HG03439 (cell line): ENCODE data around the gene PITPNM3.

ENCODE experiments used
- ATAC-seq: cut with Tn5 transposase; IDR thresholded peaks from one replicate; pipeline ENCODE4 v1.9.1; 2021; ENCODE audit warnings: mild to moderate bottlenecking, moderate library complexity; ENCODE audit not compliant: unreplicated experiment

PITPNM3 gene

DNA sequence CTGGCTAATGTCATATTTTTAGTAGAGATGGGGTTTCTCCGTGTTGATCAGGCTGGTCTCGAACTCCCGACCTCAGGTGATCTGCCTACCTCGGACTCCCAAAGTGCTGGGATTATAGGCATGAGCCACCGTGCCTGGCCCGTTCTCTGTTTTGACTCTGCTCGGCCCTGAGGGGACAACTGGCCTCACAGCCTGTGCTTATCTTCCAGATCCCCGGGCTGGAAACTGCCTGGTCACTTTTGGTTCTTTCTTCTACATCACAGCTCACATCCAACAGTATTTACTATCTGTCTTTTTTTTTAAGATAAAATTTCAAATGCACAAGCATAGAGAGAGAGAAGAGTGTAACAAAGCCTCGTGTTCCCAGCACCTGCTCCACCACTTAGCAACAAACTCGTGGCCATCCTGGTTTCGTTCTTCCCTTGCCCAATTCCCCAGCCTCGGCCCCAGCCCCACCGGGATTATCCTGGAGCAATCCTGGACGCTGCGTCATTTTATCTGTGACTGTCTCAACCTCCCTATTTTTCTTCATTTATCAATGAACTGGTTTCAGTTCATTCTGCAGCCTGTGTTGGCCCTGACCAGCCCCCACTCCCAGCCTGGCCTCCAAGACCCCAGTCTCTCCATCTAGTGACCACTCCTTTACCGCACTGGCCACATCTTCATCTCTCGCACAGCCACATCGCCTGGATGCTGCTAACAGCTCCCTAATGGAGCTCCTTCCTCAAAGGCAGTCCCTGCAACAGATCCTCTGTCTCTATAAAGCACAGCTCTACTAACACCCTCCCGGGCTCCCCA is 91.0 kb downstream of the PITPNM3 start:
- no peak for ATAC-seq

DNA sequence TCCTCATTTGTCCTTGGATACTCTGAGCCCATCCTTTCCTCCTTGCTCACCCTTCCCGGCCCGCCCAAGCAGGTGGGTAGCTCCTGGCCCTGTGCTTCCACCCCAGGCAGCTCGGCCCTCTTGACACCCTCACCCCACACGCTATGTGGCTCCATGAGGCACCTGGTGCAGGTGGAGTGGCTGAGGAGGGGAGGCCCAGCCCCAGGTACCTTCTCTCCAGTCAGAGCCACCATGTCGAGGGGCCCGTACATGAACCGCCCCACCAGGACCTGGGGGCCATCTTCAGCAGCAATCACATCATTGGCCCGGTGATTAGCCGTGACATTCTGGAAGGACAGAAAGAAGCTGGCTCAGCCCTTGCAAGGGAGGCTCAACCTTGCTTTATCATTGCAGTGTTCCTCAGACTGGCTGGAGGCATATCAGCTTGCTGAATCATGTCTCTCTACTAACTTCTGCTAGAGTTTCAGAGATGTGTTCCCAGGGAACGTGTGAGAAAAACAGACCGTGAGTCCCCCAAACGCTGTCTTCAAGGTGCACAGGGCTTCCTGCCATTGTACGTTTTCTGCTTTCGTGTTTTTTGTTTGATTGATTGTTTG is 91.8 kb downstream of the PITPNM3 start:
- ATAC-seq: no peak

DNA sequence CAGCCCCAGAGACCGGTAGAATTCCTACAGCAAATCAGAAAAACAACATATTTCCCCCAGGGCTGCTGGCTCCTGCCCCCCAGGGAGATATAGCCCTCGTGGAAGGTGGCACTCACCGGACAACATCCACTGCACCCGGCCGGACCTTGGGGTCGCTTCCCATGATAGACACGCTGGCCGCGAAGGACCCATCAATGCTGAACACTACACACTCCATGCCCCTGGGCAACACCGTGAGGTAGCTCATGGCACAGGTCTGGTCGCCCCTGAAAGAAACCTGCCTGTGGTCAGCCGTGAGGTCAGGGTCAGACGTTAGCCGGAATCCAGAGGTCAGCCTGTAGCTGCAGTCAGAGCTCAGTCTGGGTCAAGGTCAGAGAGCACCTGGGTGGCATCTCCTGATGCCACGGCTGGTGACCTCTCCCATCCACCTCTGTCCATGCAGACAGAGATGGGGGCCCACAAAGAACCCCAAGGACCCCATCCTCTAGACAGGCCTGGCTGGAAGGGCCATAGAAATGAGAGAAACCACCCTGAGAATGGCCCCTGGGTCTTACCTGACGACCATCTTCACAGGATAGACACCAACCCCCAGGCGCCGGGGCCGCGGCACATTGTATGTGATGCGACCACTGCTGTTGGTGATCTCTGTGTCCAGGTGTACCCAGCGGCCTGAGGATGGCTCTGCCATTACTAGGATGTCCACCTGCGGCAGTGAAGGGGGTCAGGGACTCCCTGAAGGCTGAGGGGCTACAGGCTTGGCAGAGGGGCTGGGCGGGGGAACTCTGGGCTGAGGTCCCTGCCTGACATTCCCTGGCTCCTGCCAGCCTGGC is 92.5 kb downstream of the PITPNM3 start:
- no peak for ATAC-seq

DNA sequence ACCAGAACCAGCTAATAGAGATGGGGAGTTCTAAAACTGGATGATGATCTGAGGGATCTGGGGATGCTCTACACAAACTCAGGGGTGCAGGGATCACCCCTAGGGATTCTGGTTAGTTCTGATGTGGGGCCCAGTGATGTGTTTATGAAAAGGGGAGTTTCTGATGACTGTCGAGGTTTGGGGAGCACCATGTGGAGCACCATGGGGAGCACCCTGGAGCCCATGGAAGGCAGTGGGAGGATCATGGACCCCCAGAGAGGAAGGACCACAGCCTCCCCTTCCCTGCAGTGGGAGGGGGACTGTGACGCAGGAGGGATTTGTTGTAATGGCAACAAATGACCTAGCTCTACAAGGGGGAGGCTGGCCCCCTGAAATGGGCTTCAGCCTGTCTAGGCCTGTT is 93.7 kb downstream of the PITPNM3 start:
- no peak for ATAC-seq

DNA sequence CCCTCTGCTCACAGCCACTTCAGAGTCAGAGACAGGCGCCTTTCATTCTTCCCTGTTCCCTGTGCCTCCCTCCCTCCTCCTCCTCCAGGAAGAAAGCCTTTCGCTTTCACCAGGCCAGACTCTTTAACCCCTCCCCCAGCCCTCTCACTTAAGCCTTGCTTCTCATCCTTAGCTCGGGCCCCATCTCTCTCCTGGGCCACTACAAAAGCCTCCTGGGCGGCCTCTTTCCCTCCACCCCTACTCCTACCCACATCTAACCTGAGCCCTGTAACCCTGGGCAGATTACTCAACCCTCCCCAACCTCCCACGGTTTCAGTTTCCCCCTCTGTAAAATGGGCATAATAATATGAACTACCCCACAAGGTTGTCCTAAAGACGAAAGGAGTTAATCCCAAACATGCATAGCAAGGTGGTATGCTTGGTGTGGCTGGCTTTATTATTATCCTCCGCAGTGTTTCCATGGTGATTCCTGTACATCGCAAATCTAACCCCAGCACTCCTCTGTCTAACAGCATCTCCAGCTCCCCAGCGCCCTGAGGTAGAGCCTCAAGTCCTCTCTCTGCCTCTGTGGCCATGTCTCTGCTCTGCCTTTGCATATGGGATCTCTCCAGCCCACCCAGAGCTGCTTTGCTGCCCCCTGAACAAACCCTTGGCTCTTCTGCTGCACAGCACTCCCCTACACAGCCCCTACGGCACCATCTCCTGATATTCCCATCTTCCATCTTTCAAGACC is 94.4 kb downstream of the PITPNM3 start:
- ATAC-seq: no peak

DNA sequence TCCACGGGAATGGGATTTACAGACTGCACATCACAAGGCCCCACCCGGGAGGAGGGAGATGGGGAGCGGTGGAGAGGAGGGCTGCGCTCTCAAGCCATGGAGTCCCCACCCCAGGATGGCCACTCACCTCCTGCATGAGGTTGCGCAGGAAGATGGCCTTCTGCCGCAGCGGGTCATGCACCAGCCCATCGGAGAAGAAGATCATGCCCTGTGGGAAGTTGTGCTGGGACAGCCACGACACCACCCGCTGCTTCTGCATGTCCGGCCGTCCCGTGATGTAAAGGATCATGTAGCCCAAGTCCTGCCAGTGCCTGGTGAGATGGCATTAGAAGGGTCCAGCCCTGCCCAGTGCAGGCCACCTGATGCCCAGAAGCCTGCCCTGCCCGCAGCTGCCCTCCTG is 95.1 kb downstream of the PITPNM3 start:
- ATAC-seq: no peak

DNA sequence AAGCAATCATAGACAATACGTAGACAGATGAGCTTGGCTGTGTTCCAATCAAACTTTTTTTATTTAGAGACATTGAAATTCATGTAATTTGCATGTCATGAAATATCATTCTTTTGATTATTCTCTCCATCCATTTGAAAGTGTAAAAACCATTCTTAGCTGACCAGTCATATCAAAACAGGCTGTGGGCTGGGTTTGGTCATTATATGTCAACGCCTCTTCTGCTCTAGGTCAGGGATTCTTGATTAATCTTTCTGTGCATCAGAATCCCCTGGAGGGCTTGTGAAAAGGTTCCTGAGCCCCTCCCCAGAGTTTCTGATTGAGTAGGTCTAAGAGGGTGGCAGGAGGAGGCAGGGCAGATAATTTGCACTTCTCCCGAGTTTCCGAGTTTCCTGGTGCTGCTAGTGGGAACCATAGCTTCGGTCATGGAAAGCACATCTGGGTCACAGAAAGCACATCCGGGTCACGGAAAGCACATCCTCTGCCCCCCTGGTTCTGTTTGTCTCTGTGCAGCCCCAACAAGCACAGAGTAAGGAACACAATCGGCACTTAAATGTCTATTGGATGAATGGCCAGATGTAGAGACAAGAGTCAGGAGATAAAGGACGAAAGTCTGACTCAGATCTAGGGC is 95.7 kb downstream of the PITPNM3 start:
- no peak for ATAC-seq

DNA sequence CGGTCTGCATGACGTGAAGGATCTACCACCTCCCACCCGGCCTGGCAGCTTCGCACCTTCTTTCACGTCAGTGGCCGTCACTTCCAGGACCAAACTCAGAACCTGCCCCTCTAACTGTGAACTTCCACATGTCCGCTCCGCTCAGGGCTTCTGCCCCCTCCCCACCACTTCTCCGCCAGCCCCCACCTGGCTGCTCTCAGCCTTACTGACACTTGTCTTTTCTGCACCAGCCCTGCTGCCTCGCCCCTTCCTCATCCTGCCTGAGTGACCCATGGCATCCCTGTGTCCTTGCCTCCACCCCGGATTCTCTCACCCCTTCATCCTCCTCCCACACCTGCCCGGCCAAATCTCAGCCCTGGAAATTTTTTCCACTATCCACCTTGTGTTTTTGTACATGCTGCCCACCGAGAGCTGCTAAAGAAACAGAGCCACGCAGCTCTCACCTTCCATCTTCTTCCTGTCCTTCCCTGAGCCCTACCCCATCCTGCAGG is 97.8 kb downstream of the PITPNM3 start:
- no peak for ATAC-seq

DNA sequence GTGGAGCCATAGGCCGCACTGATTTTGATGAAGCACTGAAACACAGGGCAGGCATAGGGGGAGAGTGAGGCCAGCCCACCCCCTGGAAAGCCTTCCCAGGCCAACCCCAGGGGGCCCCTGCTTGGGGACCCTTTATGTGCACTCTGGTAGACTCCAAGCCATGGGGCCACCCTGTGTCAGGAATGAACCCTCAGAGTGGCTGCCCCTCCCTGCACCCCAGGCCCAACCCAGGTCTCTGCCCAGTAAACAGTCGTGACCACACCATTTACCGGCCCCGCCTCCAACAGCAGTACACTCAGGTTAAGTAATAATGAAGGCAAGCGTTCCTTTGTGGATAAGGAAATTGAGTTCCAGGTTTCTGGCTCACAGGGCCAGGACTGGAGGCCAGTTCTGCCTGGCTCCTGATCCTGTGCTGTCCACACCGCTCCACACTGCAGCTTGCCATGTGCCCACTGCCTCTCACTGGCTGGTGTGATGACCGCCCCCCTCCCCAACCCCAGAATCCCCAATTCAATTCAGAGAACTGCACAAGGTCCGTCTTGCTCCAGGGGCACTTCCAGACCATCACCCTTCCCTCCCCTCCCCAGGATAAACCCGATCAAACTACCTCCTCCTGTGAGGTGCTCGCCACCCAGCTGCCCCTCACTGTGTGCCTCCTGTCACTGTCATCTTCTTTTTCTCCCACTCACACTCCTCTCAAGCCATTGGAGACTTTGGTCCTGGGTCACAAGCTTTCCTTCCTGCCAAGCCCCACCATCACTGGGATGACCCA is 98.5 kb downstream of the PITPNM3 start:
- ATAC-seq: no peak

DNA sequence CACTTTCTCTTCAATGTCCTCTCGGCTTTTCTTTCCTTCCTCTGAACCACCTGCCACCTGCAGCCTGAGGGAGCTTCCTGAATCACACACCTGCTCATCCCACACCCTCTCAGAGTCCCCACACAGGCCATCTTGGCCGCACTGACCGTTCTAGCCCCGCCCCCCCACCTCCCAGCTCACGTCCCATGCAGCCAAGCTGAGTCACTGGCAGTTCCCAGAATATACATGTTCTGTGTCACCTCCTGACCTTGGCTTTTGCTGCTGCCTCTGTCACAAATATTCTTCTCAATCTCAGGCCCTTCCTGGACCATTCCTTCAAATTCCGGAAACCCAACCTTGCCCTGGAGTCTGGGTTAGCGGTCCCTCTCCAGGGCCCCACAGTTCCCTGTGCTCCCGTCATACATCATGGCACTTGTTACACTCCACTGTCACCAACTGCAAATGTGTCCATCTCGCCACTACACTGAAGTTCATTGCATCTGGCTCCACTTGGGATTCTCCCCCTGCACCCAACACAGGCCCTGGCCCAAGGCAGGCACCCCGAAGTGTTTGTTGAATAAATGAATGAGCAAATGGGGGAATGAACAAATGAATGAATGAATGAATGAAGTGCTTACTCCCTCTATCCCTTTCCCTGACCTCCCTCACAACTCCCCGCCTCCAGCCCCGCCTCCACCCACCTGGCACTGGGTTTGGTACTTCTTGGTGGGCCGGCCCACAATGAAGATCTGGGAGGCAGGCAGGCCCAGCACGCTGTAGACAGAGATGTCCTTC is 99.3 kb downstream of the PITPNM3 start:
- ATAC-seq: no peak

DNA sequence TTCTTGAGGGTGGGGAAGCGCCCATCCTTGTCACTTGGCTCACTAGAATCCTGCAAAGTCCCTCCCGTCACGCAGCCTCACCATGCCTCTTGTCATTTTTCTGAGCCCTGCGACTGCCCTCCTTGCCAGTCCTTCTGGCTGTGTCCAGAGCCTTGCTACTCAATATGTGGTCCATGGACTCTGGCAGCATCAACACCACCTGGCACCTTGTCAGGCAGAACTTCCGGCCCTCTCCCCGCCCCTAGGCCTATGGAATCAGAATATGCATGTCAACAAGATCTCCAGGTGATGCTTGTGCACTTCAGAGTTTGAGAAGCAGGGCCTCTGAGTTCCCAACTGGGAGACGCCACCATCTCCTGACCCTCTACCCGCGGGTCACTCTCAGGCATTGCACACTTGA is 100.0 kb downstream of the PITPNM3 start:
- no peak for ATAC-seq

DNA sequence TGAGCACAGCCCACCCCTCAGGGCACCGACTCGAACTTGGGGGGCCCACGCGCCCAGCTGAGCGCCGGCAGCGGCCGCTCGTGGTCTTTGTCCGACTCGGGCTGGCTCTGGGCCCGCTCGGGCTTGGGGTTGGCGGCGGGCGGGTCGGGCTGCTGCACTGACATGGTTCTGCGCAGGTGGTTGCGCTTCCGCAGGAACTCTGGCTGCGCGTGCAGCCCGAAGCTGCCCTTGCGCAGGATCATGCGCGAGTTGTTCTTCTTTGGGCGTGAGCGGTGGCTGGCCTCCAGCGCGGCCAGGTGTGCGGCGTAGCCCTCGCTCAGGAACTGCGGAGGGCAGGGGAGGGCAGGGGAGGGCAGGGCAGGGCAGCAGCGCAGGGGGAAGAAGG is 101.0 kb downstream of the PITPNM3 start:
- ATAC-seq: no peak

DNA sequence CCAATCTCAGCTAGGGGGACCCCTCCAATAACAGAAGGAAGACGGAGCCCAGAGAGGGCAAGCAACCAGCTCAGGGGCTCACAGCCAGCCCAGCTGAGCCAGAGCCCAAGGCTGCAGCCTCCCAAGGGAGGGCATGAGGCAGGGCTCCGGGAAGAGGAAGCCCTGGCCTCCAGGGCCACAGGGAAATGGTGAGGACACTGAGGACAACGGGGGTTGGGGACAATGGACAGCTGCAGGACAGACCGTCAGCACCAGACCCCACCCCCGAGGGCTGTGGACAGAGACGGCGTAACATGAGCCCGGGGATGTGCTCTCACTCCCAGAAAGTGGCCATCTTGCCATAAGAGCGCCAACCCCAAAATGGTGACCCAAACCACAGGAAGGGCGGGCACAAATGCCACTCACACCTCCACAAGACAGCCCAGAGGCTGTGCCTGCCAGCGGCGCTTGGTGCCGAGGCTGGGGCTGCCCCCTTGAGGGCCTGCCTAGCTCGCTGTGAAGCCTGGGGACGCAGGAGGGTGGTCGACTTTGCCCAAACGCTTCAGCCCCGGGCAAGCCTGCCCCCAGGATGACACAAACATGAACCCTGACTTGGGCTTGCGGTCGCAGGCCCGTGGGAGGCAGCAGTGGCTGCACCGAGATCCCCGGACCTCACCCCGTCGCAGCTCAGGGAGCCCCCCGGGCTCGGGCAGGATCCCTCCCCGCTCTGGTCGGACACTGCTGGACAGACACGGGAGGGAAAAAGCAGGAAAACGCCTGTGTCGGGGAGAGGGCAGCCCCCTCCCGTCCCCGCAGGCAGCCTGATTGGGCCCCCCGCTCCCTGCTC is 101.6 kb downstream of the PITPNM3 start:
- no peak for ATAC-seq

DNA sequence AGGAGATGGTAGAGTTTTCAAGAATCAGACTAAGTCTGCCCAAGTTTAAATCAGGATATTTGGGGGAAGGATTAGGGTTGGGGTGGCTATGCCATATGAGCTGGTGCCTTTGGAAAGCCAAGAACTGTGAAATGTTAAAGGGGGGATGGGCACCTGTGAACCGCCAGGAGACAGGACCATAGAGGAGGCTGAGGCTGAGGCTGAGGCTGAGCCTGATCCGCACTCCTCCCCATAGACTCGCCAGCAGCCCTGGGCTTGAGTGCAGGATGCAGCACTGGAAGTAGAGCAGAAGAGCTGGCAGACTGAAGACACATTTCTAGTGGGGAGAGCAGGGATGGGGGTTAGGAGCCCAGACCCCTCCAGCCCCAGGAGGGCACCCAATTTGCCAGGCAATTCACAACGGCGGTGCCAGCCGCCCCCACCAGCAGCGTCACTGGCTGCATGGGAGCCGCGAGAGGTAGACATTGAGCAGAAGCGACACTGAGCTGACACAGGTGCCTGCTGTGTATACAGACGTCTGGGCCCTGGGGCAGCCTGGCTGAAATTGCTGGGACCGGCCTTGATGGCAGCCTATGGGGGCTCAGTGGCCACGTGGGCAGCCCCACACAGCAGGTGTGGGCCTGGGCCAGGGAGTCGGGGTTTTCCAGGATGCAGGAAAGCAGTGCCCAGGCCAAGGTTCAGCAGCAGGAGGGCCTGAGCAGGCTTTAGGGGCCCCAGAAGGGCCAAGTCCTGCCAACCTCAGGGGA is 102.9 kb downstream of the PITPNM3 start:
- ATAC-seq: no peak

DNA sequence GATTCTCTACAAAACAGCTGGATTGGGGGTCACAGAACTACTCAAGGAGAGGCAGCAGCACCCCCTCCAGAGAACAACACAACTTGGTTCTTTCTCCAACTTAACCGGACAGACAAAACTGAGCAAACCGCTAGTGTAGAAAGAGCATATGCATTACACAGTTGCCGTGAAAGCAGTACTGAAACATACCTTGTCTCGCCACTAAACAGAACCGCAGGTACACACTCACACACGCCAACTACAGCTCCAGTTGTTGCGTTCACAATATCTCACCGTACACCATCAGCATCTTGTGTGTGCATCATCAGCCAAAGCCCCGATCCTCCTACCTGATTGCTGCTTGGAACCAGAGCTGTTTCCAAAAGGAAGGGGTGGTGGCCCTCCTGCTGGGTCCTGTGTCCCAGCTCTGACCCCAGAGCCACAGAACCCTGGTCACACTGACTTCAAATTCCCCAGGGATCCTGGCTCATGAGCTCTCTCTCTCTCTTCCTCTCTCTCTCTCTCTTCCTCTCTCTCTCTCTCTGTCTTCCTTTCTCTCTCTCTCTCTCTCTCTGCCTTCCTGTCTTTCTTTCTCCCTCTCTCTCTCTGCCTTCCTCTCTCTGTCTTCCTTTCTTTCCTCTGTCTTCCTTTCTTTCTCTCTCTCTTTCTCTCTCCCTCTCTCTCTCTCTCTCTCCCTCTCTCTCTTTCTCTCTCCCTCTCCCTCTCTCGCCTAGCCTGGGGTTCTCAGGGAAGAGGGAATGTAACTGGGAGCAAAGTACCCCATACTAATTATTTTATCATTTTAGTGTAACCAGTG is 103.7 kb downstream of the PITPNM3 start:
- ATAC-seq: no peak

DNA sequence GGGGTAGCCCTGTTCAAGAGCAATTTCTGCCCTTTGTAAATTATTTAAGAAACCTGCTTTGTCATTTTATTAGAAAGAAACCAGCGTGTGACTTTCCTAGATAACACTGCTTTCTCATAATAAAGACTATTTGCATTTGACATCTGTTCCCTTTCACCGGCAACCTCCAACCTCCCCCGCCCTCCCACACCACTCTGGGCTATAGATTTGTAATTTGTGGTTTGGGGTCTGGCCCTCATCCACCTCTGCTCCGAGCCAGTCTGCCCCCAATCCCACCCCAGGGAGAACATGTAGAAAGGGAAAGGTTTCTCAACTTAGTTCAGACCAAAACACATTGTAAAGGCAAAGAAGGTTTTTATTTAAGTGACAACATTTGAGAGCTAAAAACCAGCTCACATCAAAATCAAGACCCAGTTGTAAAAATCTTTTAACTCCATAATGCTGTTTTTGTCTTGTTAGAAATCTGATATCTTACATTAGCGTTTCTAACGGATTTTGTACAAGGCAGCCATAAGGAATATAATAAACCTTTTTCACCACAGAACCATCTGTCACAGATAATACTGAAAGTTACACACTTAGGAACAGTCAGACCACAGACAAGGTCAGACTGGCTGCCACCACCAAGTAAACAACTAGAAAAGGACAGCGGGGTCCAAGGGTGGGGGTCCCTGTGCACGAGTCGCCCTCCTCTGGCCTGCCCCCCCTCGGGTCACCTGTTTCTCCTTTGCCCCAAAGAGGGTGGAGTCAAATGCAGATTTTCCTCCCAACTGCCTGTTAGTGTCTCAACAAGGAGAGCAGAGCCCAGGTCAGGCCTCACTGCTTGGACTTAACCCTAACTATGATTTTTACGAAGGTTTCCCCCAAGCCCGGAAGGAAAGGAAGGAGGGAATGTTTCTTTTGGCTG is 105.2 kb downstream of the PITPNM3 start:
- no peak for ATAC-seq
